ENCODE data around the gene RPL38.

The RPL38 gene

GRCh38 chr17:74160656-74161502, 42.6 kb upstream of the RPL38 start:
- H3K4me3 ChIP-seq (ENCODE audit: low read depth, low read length) = no peak overlapping the region
- no peak for TF ChIP-seq CTCF (IDR thresholded peaks at IDR 0.05; ENCODE audit: low read depth, low read length)
- in situ Hi-C loops (cut with HindIII; ENCODE audit: low sequenced_read_pairs) = no loop called here
- DNase-seq (ENCODE audit: low read depth, low spot score) = no peak

- TF ChIP-seq CTCF (IDR thresholded peaks at IDR 0.05; ENCODE audit: low read depth, low read length) = no peak
- in situ Hi-C loops (cut with HindIII; ENCODE audit: low sequenced_read_pairs) = no loop called here
- DNase-seq (ENCODE audit: low read depth, low spot score) = no peak
- no peak overlapping the region for H3K4me3 ChIP-seq (ENCODE audit: low read depth, low read length)
Observed at GRCh38 chr17:74161503-74161875, 42.0 kb upstream of the RPL38 start.

GRCh38 chr17:74163271-74163821, 40.1 kb upstream of the RPL38 start:
- no peak overlapping the region for H3K4me3 ChIP-seq (ENCODE audit: low read depth, low read length)
- no peak for DNase-seq (ENCODE audit: low read depth, low spot score)
- no peak for TF ChIP-seq CTCF (IDR thresholded peaks at IDR 0.05; ENCODE audit: low read depth, low read length)
- in situ Hi-C loops (cut with HindIII; ENCODE audit: low sequenced_read_pairs) = no loop called here

- DNase-seq (ENCODE audit: low read depth, low spot score) = no peak
- TF ChIP-seq CTCF (IDR thresholded peaks at IDR 0.05; ENCODE audit: low read depth, low read length) = no peak
- in situ Hi-C loops (cut with HindIII; ENCODE audit: low sequenced_read_pairs) = no loop called here
- H3K4me3 ChIP-seq (ENCODE audit: low read depth, low read length) = no peak overlapping the region
Observed at GRCh38 chr17:74163836-74164235, 39.6 kb upstream of the RPL38 start.

GRCh38 chr17:74164446-74165045, 38.9 kb upstream of the RPL38 start:
- in situ Hi-C loops (cut with HindIII; ENCODE audit: low sequenced_read_pairs) = no loop called here
- no peak for TF ChIP-seq CTCF (IDR thresholded peaks at IDR 0.05; ENCODE audit: low read depth, low read length)
- no peak for DNase-seq (ENCODE audit: low read depth, low spot score)

GRCh38 chr17:74165797-74166365, 37.6 kb upstream of the RPL38 start:
- in situ Hi-C loops (cut with HindIII; ENCODE audit: low sequenced_read_pairs) = no loop called here
- H3K4me3 ChIP-seq (ENCODE audit: low read depth, low read length) = no peak overlapping the region
- no peak for TF ChIP-seq CTCF (IDR thresholded peaks at IDR 0.05; ENCODE audit: low read depth, low read length)
- DNase-seq (ENCODE audit: low read depth, low spot score) = no peak

More at GRCh38 chr17:74164446-74165045, 38.9 kb upstream of the RPL38 start:
- no peak overlapping the region for H3K4me3 ChIP-seq (ENCODE audit: low read depth, low read length)
